Trophoblast cell (in vitro differentiated cells and primary cell): ENCODE data around the gene CFDP1.

ENCODE experiments used
- DNase-seq, 2 donors: peaks; one replicate each; pipeline ENCODE4 v3.0.0-alpha.2; 2016
- H2AFZ ChIP-seq: 2 replicates; pipeline ENCODE4 v1.6.1; 2013; ENCODE audit warnings: low read length, moderate library complexity, mild to moderate bottlenecking; ENCODE audit not compliant: insufficient read depth, poor library complexity
- H2AK5ac ChIP-seq: 2 replicates; pipeline ENCODE4 v1.6.1; 2013; ENCODE audit warnings: mild to moderate bottlenecking, low read length
- H2BK120ac ChIP-seq: 2 replicates; pipeline ENCODE4 v1.6.1; 2013; ENCODE audit warnings: low read length, mild to moderate bottlenecking, moderate library complexity; ENCODE audit not compliant: insufficient read depth, poor library complexity
- H2BK12ac ChIP-seq: 2 replicates; pipeline ENCODE4 v1.6.1; 2013; ENCODE audit warnings: mild to moderate bottlenecking, low read length, moderate library complexity
- H2BK5ac ChIP-seq: 2 replicates; pipeline ENCODE4 v1.6.1; 2013; ENCODE audit warnings: low read length, low read depth, moderate library complexity, mild to moderate bottlenecking; ENCODE audit not compliant: poor library complexity
- H3K14ac ChIP-seq: 2 replicates; pipeline ENCODE4 v1.6.1; 2013; ENCODE audit warnings: mild to moderate bottlenecking, low read length
- H3K18ac ChIP-seq: 2 replicates; pipeline ENCODE4 v1.6.1; 2013; ENCODE audit warnings: mild to moderate bottlenecking, low read length
- H3K23ac ChIP-seq: 2 replicates; pipeline ENCODE4 v1.6.1; 2013; ENCODE audit warnings: low read length
- H3K27ac ChIP-seq: 2 replicates; pipeline ENCODE4 v1.5.1; 2013; ENCODE audit warnings: low read depth, mild to moderate bottlenecking, inconsistent platforms, low read length, moderate library complexity
- H3K27me3 ChIP-seq: 2 replicates; pipeline ENCODE4 v1.6.1; 2013; ENCODE audit warnings: inconsistent platforms, mild to moderate bottlenecking, low read length, moderate library complexity; ENCODE audit not compliant: insufficient read depth
- H3K36me3 ChIP-seq, 2 experiments: 1 replicate in 1 of 2; 2 replicates in 1 of 2; pipeline ENCODE4 v1.6.1; 2013; ENCODE audit warnings: low read length in 2 of 2, mild to moderate bottlenecking in 2 of 2, moderate library complexity in 1 of 2; ENCODE audit not compliant: insufficient read depth in 2 of 2, control insufficient read depth in 1 of 2
- H3K4ac ChIP-seq: 2 replicates; pipeline ENCODE4 v1.6.1; 2013; ENCODE audit warnings: low read depth, mild to moderate bottlenecking, low read length, moderate library complexity
- H3K4me1 ChIP-seq, 2 experiments: 1 replicate in 1 of 2; 2 replicates in 1 of 2; pipeline ENCODE4 v1.6.1; 2013; ENCODE audit warnings: low read length in 2 of 2, mild to moderate bottlenecking in 2 of 2, moderate library complexity in 1 of 2; ENCODE audit not compliant: insufficient read depth in 2 of 2, control insufficient read depth in 1 of 2
- H3K4me2 ChIP-seq: 2 replicates; pipeline ENCODE4 v1.6.1; 2013; ENCODE audit warnings: inconsistent platforms, mild to moderate bottlenecking, low read length, moderate library complexity
- H3K4me3 ChIP-seq: 2 replicates; pipeline ENCODE4 v1.5.1; 2013; ENCODE audit warnings: mild to moderate bottlenecking, low read depth, low read length, inconsistent platforms
- H3K79me1 ChIP-seq: one replicate; pipeline ENCODE4 v1.6.1; 2013; ENCODE audit warnings: low read length
- H3K79me2 ChIP-seq: 2 replicates; pipeline ENCODE4 v1.6.1; 2013; ENCODE audit warnings: low read length, mild to moderate bottlenecking; ENCODE audit not compliant: control insufficient read depth, insufficient read depth, poor library complexity
- H3K9ac ChIP-seq: 2 replicates; pipeline ENCODE4 v1.6.1; 2013; ENCODE audit warnings: mild to moderate bottlenecking, low read length
- H3K9me3 ChIP-seq: 2 replicates; pipeline ENCODE4 v1.6.1; 2013; ENCODE audit warnings: low read depth, mild to moderate bottlenecking, control low read depth, inconsistent platforms, low read length; ENCODE audit not compliant: insufficient read depth
- H4K12ac ChIP-seq: 2 replicates; pipeline ENCODE4 v1.6.1; 2013; ENCODE audit warnings: low read depth, mild to moderate bottlenecking, low read length, moderate library complexity
- H4K8ac ChIP-seq: 2 replicates; pipeline ENCODE4 v1.6.1; 2013; ENCODE audit warnings: low read depth, mild to moderate bottlenecking, low read length, moderate library complexity
- H4K91ac ChIP-seq: one replicate; pipeline ENCODE4 v1.6.1; 2013; ENCODE audit warnings: low read depth, mild to moderate bottlenecking, low read length, moderate library complexity
- WGBS: extraction: QIAGEN DNeasy Blood & Tissue Kit; methylation state at CpG from one replicate; pipeline ENCODE4 v1.1.7; 2013; ENCODE audit warnings: missing lambda C conversion rate; ENCODE audit not compliant: insufficient read length, insufficient coverage; ENCODE audit errors: extremely low coverage; 5-methylcytosine and 5-hydroxymethylcytosine counted together

Gene CFDP1

DNA sequence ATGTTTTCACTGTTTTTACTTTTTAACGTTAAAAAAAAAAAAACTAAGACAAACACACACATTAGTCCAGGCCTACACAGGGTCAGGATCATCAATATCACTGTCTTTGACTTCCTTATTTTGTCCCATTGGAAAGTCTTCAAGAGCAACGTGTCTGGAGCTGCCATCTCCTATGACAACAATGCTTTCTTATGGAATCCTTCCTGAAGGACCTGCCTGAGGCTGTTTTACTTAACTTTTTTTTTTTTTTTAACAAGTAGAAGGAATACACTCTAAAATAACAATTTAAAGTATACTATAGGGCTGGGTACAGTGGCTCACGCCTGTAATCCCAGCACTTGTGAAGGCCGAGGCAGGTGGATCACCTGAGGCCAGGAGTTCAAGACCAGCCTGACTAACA, 110.1 kb downstream of the CFDP1 start:
- Histone ChIP-seq H3K23ac (no peak overlapping the region), H3K4me1 (peaks cover 4 to 11% of the 10 kb centered on the region in 2 experiments), H3K14ac (no peak overlapping the region), H3K18ac (no peak overlapping the region), H2BK120ac (no peak overlapping the region), H3K79me1 (peaks cover 7% of the 10 kb centered on the region), H4K8ac (no peak overlapping the region), H3K27me3 (no peaks in the 10 kb centered on the region), H2AFZ (no peak overlapping the region), H2BK5ac (no peak overlapping the region), H2BK12ac (no peak overlapping the region), H3K79me2 (no peaks in the 10 kb centered on the region), H4K91ac (no peak overlapping the region), H2AK5ac (no peak overlapping the region), H4K12ac (no peak overlapping the region), H3K4ac (no peak overlapping the region), H3K9ac (no peak overlapping the region), H3K4me3 (no peak overlapping the region), H3K36me3 (peaks cover 3 to 5% of the 10 kb centered on the region in 2 experiments), H3K27ac (no peak overlapping the region), H3K4me2 (no peak overlapping the region), H3K9me3 (no peaks in the 10 kb centered on the region)
- no CpG with 5 or more reads among the region's 4 CpGs for WGBS
- DNase-seq: peak; percentile 52 to 73

DNA sequence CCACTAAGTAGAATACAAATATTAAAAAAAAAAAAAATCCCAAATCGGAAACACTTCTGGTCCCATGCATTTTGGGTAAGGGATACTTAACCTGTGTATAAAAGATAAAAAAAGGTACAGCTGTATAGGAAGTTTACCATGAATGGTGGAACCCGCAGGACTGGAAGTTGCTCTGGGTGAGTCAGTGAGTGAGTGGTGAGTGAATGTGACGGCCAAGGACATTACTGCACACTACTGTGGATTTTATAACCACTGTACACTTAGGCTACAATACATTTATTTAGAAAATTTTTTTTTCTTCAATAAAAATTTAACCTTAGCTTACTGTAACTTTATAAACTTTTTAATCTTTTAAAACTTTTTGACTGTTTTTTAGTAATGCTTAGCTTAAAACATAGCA, 110.6 kb downstream of the CFDP1 start:
- H3K9ac ChIP-seq: no peak overlapping the region
- H2BK120ac ChIP-seq: no peak overlapping the region
- no peak overlapping the region for H3K18ac ChIP-seq
- H2AK5ac ChIP-seq: no peak overlapping the region
- H3K9me3 ChIP-seq: no peaks in the 10 kb centered on the region
- no peak overlapping the region for H2BK5ac ChIP-seq
- DNase-seq: peak; percentile 61 to 74
- H3K36me3 ChIP-seq: peaks cover 3 to 5% of the 10 kb centered on the region in 2 experiments
- H3K14ac ChIP-seq: no peak overlapping the region
- no peaks in the 10 kb centered on the region for H3K79me2 ChIP-seq
- H3K79me1 ChIP-seq: peaks cover 7% of the 10 kb centered on the region
- H3K4me1 ChIP-seq: peaks cover 4 to 11% of the 10 kb centered on the region in 2 experiments
- no peak overlapping the region for H3K4ac ChIP-seq
- H3K27me3 ChIP-seq: no peaks in the 10 kb centered on the region
- no peak overlapping the region for H4K12ac ChIP-seq
- no CpG with 5 or more reads among the region's 3 CpGs for WGBS
- H4K91ac ChIP-seq: no peak overlapping the region
- H2BK12ac ChIP-seq: no peak overlapping the region
- H4K8ac ChIP-seq: no peak overlapping the region
- no peak overlapping the region for H3K4me2 ChIP-seq
- no peak overlapping the region for H3K23ac ChIP-seq
- no peak overlapping the region for H3K27ac ChIP-seq
- H3K4me3 ChIP-seq: no peak overlapping the region
- no peak overlapping the region for H2AFZ ChIP-seq

DNA sequence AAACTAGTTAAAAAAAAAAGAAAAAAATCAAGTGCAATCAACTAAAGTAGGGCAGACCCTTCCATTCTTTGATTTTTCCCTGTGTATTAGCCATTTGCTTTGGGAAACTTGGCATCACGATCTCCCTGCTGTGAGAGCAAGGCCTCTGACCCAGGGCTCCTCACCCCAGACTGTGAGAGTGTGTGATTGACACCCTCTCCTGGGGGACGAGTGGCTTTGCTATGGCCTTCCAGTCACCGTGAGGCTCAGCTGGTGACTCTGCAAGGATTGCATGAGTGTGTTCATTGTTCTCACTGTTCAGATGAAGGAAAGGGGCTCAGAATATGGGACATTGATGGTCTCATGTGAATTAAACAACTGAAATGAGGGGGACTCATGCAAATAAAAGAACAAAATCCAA, 112.9 kb downstream of the CFDP1 start:
- Histone ChIP-seq H2BK12ac (peak overlapping the region; percentile 3), H3K79me1 (peaks cover 7% of the 10 kb centered on the region), H2AK5ac (peak overlapping the region; percentile 4), H3K79me2 (no peaks in the 10 kb centered on the region), H2BK120ac (no peak overlapping the region), H3K4me1 (peaks cover 4 to 11% of the 10 kb centered on the region in 2 experiments), H3K14ac (no peak overlapping the region), H2BK5ac (no peak overlapping the region), H4K8ac (no peak overlapping the region), H4K12ac (no peak overlapping the region), H3K18ac (peak overlapping the region; percentile 22), H3K4me2 (no peak overlapping the region), H3K23ac (no peak overlapping the region), H3K36me3 (peaks cover 3 to 5% of the 10 kb centered on the region in 2 experiments), H4K91ac (no peak overlapping the region), H3K4me3 (no peak overlapping the region), H3K27ac (no peak overlapping the region), H3K9ac (no peak overlapping the region), H3K9me3 (no peaks in the 10 kb centered on the region), H3K27me3 (no peaks in the 10 kb centered on the region), H2AFZ (no peak overlapping the region), H3K4ac (no peak overlapping the region)
- no CpG with 5 or more reads among the region's 3 CpGs for WGBS
- no peak for DNase-seq

DNA sequence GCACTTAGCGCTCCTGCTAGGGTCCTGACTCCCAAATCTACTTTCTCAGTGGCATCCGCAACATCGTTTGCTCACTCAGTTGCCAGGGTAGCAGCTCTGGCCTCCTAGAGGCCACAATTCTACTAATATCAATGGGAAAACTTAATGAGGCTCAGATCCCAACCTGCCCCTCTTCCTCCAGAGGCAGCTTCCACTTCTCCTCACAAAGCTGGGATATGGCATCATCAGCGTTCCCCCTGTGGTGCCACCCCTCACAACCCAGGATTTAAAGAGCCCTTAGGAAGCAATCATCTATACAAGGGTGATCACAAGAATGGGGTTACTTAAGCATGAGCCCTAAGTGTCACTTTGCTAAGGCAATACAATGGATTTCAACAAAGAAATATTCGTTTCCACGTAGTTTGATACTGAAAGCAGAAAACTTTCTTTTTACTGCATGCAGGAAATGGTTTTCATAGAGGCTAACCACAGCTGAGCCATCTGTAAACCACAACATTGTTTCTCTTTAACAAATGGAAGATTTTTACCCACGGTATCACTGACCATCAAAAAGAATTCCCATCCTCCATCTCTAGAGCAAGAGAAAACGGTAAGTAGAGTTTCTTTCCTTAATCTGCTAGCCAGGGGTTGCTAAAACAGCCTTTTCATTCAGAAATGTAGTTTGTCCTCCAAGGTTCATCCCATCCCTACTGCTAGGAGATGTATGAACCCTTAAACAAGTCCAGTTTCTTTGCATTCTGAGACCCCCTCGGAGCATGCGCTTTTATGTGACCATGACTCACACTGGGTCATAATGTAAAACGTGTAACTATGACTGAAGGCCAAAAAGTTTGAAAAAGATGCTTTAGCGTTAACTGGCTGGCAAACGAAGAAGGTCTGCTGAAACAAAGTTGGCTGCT, 113.5 kb downstream of the CFDP1 start:
- no peak overlapping the region for H2BK120ac ChIP-seq
- peak overlapping the region; percentile 56 for H3K23ac ChIP-seq
- H3K9ac ChIP-seq: no peak overlapping the region
- H2AFZ ChIP-seq: no peak overlapping the region
- no peak overlapping the region for H3K18ac ChIP-seq
- no peaks in the 10 kb centered on the region for H3K27me3 ChIP-seq
- peaks cover 4 to 11% of the 10 kb centered on the region in 2 experiments for H3K4me1 ChIP-seq
- no peak overlapping the region for H4K91ac ChIP-seq
- no peaks in the 10 kb centered on the region for H3K79me2 ChIP-seq
- peak overlapping the region; percentile 40 for H4K8ac ChIP-seq
- DNase-seq: no peak
- H4K12ac ChIP-seq: no peak overlapping the region
- H3K4me3 ChIP-seq: no peak overlapping the region
- no CpG with 5 or more reads among the region's 13 CpGs for WGBS
- H2BK5ac ChIP-seq: no peak overlapping the region
- no peak overlapping the region for H2BK12ac ChIP-seq
- no peak overlapping the region for H3K4me2 ChIP-seq
- H3K14ac ChIP-seq: no peak overlapping the region
- no peak overlapping the region for H3K4ac ChIP-seq
- peaks cover 3 to 5% of the 10 kb centered on the region in 2 experiments for H3K36me3 ChIP-seq
- H3K9me3 ChIP-seq: no peaks in the 10 kb centered on the region
- peak overlapping the region; percentile 7 for H3K27ac ChIP-seq
- H3K79me1 ChIP-seq: peaks cover 7% of the 10 kb centered on the region
- H2AK5ac ChIP-seq: no peak overlapping the region
